ENCODE results near the gene PXDN. TPM values are rescaled to one million over a fixed set of nuclear protein-coding genes. Genes with fewer than 3 reads are reported as not detected.
"Not testable (repeated sequence)": the region's sequence is repeated elsewhere in the genome, so short reads cannot be mapped to it uniquely, and the experiment has no call there.

Gene PXDN
- total and polyA plus RNA-seq, 9 of the 15 experiments (the other 6 are each of a cell fraction or from before 2014, with no cell fraction given) = 0.49 TPM; not detected in 8

DNA sequence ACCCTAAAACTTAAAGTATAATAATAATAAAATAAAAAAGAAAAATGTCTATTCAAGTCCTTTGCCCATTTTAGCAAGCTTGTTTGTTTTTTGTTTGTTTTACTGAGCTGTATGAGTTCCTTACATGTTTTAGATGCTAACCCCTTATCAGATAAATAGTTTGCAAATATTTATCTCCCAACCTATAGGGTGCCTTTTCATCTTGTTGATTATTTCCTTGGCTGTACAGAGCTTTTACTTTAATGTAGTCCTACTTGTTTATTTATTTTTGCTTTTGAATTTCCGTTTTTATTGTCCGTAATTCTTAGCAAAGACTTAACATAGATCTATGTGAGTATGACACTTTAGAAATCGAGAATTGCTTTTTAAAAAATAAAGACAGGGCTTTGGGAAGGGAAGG, 17.8 kb downstream of the PXDN start:
- H4K20me1 ChIP-seq (replicated peaks; ENCODE audit: control insufficient read depth, insufficient read depth, low read length) = no peaks in the 10 kb centered on the region
- no peaks in the 10 kb centered on the region for H3K79me2 ChIP-seq (ENCODE audit: control insufficient read depth, insufficient read depth, low read length)
- in situ Hi-C loops (cut with MboI) = no loop called here
- CTCF ChIA-PET (ENCODE audit: low intra/inter-chr PET ratio) = no interaction called here
- H3K9me1 ChIP-seq (ENCODE audit: control insufficient read depth, insufficient read depth, low read length) = no peaks in the 10 kb centered on the region
- no peak overlapping the region for H3K4me2 ChIP-seq (ENCODE audit: insufficient read depth, low read length)
- no peaks in the 10 kb centered on the region for H3K36me3 ChIP-seq (ENCODE audit: control insufficient read depth, insufficient read depth, low read length)
- no peak for ATAC-seq
- H2AFZ ChIP-seq (ENCODE audit: low read depth, low read length) = no peak overlapping the region
- no peak overlapping the region for H3K9ac ChIP-seq (ENCODE audit: insufficient read depth in 1 of 2, low read depth in 2 of 2, low read length in 2 of 2)
- DNase-seq (ENCODE audit: extremely low read depth in 1 of 4, low spot score in 3 of 4) = no peak
- BruUV-seq (replicated peaks) = no TSS peak
- intact Hi-C loops (cut with micrococcal nuclease) = no loop called here
- H3K4me1 ChIP-seq (replicated peaks in 1 of 2; ENCODE audit: control insufficient read depth in 2 of 2, insufficient read depth in 2 of 2, low read length in 2 of 2) = no peaks in the 10 kb centered on the region
- WGBS (ENCODE audit: insufficient coverage, low coverage, missing lambda C conversion rate) = 0% methylated on average over 3 of the region's 3 CpGs
- H3K27me3 ChIP-seq (ENCODE audit: control insufficient read depth in 2 of 2, insufficient read depth in 2 of 2, low read length in 2 of 2) = peaks cover 2 to 30% of the 10 kb centered on the region in 2 experiments; a peak in 3 of 5 replicates
- no peak for TF ChIP-seq NR2C2 (CRISPR knock-in tag; IDR thresholded peaks at IDR 0.05)
- no peak for TF ChIP-seq NR2C2 (tag; IDR thresholded peaks at IDR 0.05)
- no peak overlapping the region for H3K4me3 ChIP-seq
- no peak overlapping the region for H3K27ac ChIP-seq (ENCODE audit: extremely low read depth, low read depth, low read length)
- POLR2A ChIA-PET = no interaction called here
- H3K9me3 ChIP-seq (replicated peaks; ENCODE audit: control insufficient read depth, insufficient read depth, low read depth, low read length) = no peaks in the 10 kb centered on the region
- no peak for FAIRE-seq

DNA sequence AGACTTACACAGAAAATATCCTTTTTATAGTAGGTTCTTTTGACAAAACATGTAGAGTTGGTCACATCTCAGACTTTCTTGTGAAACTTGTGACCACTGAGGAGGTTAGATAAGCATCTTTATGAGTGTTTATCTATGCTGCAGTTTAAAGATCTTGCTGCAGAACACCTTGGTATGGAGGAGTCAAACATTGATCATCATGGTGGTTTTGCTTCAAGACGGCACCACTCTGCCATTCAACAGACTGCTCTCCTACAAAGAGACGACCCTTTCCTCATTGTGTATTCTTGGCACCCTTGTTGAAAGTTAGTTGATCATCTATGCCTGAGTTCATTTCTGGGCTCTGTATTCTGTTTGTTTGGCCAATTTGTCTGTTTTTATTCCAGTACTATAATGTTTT, 20.0 kb downstream of the PXDN start:
- H3K9me1 ChIP-seq (ENCODE audit: control insufficient read depth, insufficient read depth, low read length); H4K20me1 ChIP-seq (replicated peaks; ENCODE audit: control insufficient read depth, insufficient read depth, low read length); CTCF ChIA-PET (ENCODE audit: low intra/inter-chr PET ratio); H3K4me3 ChIP-seq; H3K27ac ChIP-seq (ENCODE audit: extremely low read depth, low read depth, low read length); intact Hi-C loops (cut with micrococcal nuclease); H2AFZ ChIP-seq (ENCODE audit: low read depth, low read length); H3K9ac ChIP-seq (ENCODE audit: insufficient read depth in 1 of 2, low read depth in 2 of 2, low read length in 2 of 2); ATAC-seq; in situ Hi-C loops (cut with MboI); BruUV-seq (replicated peaks); POLR2A ChIA-PET; H3K79me2 ChIP-seq (ENCODE audit: control insufficient read depth, insufficient read depth, low read length); FAIRE-seq; H3K4me1 ChIP-seq (replicated peaks in 1 of 2; ENCODE audit: control insufficient read depth in 2 of 2, insufficient read depth in 2 of 2, low read length in 2 of 2); DNase-seq (ENCODE audit: extremely low read depth in 1 of 4, low spot score in 3 of 4); H3K36me3 ChIP-seq (ENCODE audit: control insufficient read depth, insufficient read depth, low read length); H3K9me3 ChIP-seq (replicated peaks; ENCODE audit: control insufficient read depth, insufficient read depth, low read depth, low read length); H3K4me2 ChIP-seq (ENCODE audit: insufficient read depth, low read length): not testable (repeated sequence)
- WGBS (ENCODE audit: insufficient coverage, low coverage, missing lambda C conversion rate) = 2% methylated on average over 2 of the region's 2 CpGs
- peaks cover 2 to 24% of the 10 kb centered on the region in 2 experiments; a peak in 3 of 5 replicates for H3K27me3 ChIP-seq (ENCODE audit: control insufficient read depth in 2 of 2, insufficient read depth in 2 of 2, low read length in 2 of 2)

All from K562 (cell line).